Karpas-422 (cell line): ENCODE data around the gene LBHD2. TPM values are rescaled to one million over a fixed set of nuclear protein-coding genes. Genes with fewer than 3 reads are reported as not detected.

ENCODE experiments used
- DNase-seq: peaks from one replicate; pipeline ENCODE4 v3.0.0-alpha.2; 2015
- H2AFZ ChIP-seq: fragments of 200-600 bp; sonication (generic); 2 replicates; pipeline ENCODE4 v1.6.1; 2014; ENCODE audit warnings: antibody characterized with exemption, low read length, mixed read lengths
- H3K27ac ChIP-seq: fragments of 200-600 bp; sonication (generic); 2 replicates; pipeline ENCODE4 v1.5.1; 2014; ENCODE audit warnings: mild to moderate bottlenecking, low read length, moderate library complexity
- H3K27me3 ChIP-seq: fragments of 200-600 bp; sonication (generic); 2 replicates; pipeline ENCODE4 v1.6.1; 2014; ENCODE audit warnings: low read length, mixed read lengths
- H3K36me3 ChIP-seq: fragments of 200-600 bp; sonication (generic); 2 replicates; pipeline ENCODE4 v1.6.1; 2014; ENCODE audit warnings: low read length, mixed read lengths; ENCODE audit not compliant: insufficient read depth
- H3K4me1 ChIP-seq: fragments of 200-600 bp; sonication (generic); 2 replicates; pipeline ENCODE4 v1.6.1; 2014; ENCODE audit warnings: mild to moderate bottlenecking, low read length, mixed read lengths
- H3K4me2 ChIP-seq: fragments of 200-600 bp; sonication (generic); 2 replicates; pipeline ENCODE4 v1.6.1; 2014; ENCODE audit warnings: low read length, low read depth, mild to moderate bottlenecking; ENCODE audit not compliant: poor library complexity, severe bottlenecking
- H3K4me3 ChIP-seq: fragments of 200-600 bp; sonication (generic); 2 replicates; pipeline ENCODE4 v1.5.1; 2014; ENCODE audit warnings: mild to moderate bottlenecking, antibody characterized with exemption, low read length, mixed read lengths
- H3K79me2 ChIP-seq: fragments of 200-600 bp; sonication (generic); 2 replicates; pipeline ENCODE4 v1.6.1; 2014; ENCODE audit warnings: mild to moderate bottlenecking, low read length, mixed read lengths
- H3K9ac ChIP-seq: fragments of 200-600 bp; sonication (generic); 2 replicates; pipeline ENCODE4 v1.6.0; 2014; ENCODE audit warnings: low read length
- H3K9me2 ChIP-seq: fragments of 200-600 bp; sonication (generic), shearing (Covaris generic); replicated peaks from 2 replicates; pipeline ENCODE4 v1.6.0; 2014; ENCODE audit warnings: mild to moderate bottlenecking, low read length, moderate library complexity; ENCODE audit not compliant: insufficient read depth
- H3K9me3 ChIP-seq: fragments of 300-700, 200-600 bp; sonication (generic); 2 replicates; pipeline ENCODE4 v1.6.1; 2014; ENCODE audit warnings: low read length, mixed read lengths
- H4K20me1 ChIP-seq: fragments of 200-600 bp; sonication (generic); 2 replicates; pipeline ENCODE4 v1.6.1; 2014; ENCODE audit warnings: mild to moderate bottlenecking, antibody characterized with exemption, low read length, low read depth; ENCODE audit not compliant: insufficient read depth
- total RNA-seq: library from RNA; depleted of rRNA; stranded (reverse); fragments of >200 nt; shearing (Covaris generic); gene quantifications from 2 replicates; pipeline ENCODE4 v1.2.3, GENCODE V29; 2014; ENCODE audit warnings: low replicate concordance

Gene LBHD2
- total RNA-seq, 1 experiment from 2014 or later = not detected

GRCh38 chr14:103126873-103127304 lies 42.9 kb downstream of the LBHD2 start:
- H3K9me2 ChIP-seq = no peaks in the 10 kb centered on the region
- no peaks in the 10 kb centered on the region for H3K27me3 ChIP-seq
- H3K9ac ChIP-seq = no peak overlapping the region
- no peak overlapping the region for H2AFZ ChIP-seq
- H3K79me2 ChIP-seq = no peaks in the 10 kb centered on the region
- no peaks in the 10 kb centered on the region for H3K9me3 ChIP-seq
- H3K27ac ChIP-seq = no peak overlapping the region
- no peak overlapping the region for H3K4me2 ChIP-seq
- H3K4me3 ChIP-seq = no peak overlapping the region
- no peaks in the 10 kb centered on the region for H3K36me3 ChIP-seq
- no peak for DNase-seq
- H4K20me1 ChIP-seq = peaks cover 16% of the 10 kb centered on the region; the same call in 1 of the 2 replicates
- H3K4me1 ChIP-seq = peaks cover 16% of the 10 kb centered on the region

GRCh38 chr14:103127356-103127755 lies 43.3 kb downstream of the LBHD2 start:
- Histone ChIP-seq H3K4me1 (peaks cover 11% of the 10 kb centered on the region), H3K9me2 (no peaks in the 10 kb centered on the region), H3K79me2 (no peaks in the 10 kb centered on the region), H3K36me3 (no peaks in the 10 kb centered on the region), H2AFZ (no peak overlapping the region), H3K4me2 (no peak overlapping the region), H4K20me1 (peaks cover 15% of the 10 kb centered on the region; the same call in 1 of the 2 replicates), H3K4me3 (no peak overlapping the region), H3K9ac (no peak overlapping the region), H3K27ac (no peak overlapping the region), H3K27me3 (no peaks in the 10 kb centered on the region), H3K9me3 (no peaks in the 10 kb centered on the region)
- no peak for DNase-seq

GRCh38 chr14:103127861-103128598 lies 44.0 kb downstream of the LBHD2 start:
- Histone ChIP-seq H2AFZ (no peak overlapping the region), H4K20me1 (peaks cover 11% of the 10 kb centered on the region; the same call in 1 of the 2 replicates), H3K9me3 (no peaks in the 10 kb centered on the region), H3K4me1 (peaks cover 4% of the 10 kb centered on the region), H3K27me3 (no peaks in the 10 kb centered on the region), H3K36me3 (no peaks in the 10 kb centered on the region), H3K27ac (no peak overlapping the region), H3K4me3 (no peak overlapping the region), H3K9ac (no peak overlapping the region), H3K4me2 (no peak overlapping the region), H3K9me2 (no peaks in the 10 kb centered on the region), H3K79me2 (no peaks in the 10 kb centered on the region)
- no peak for DNase-seq

GRCh38 chr14:103128631-103129300 lies 44.8 kb downstream of the LBHD2 start:
- no peaks in the 10 kb centered on the region for H3K4me1 ChIP-seq
- no peaks in the 10 kb centered on the region for H3K9me2 ChIP-seq
- no peak overlapping the region for H3K4me3 ChIP-seq
- no peak overlapping the region for H3K9ac ChIP-seq
- no peak overlapping the region for H2AFZ ChIP-seq
- H3K27ac ChIP-seq = no peak overlapping the region
- no peak for DNase-seq
- H3K27me3 ChIP-seq = no peaks in the 10 kb centered on the region
- no peaks in the 10 kb centered on the region for H3K9me3 ChIP-seq
- no peak overlapping the region for H3K4me2 ChIP-seq
- H4K20me1 ChIP-seq = peaks cover 11% of the 10 kb centered on the region; the same call in 1 of the 2 replicates
- no peaks in the 10 kb centered on the region for H3K36me3 ChIP-seq
- no peaks in the 10 kb centered on the region for H3K79me2 ChIP-seq

- Histone ChIP-seq H4K20me1 (peaks cover 11% of the 10 kb centered on the region; the same call in 1 of the 2 replicates), H2AFZ (no peak overlapping the region), H3K4me1 (no peaks in the 10 kb centered on the region), H3K27me3 (no peaks in the 10 kb centered on the region), H3K4me2 (no peak overlapping the region), H3K4me3 (no peak overlapping the region), H3K9me3 (no peaks in the 10 kb centered on the region), H3K9ac (no peak overlapping the region), H3K27ac (no peak overlapping the region), H3K79me2 (no peaks in the 10 kb centered on the region), H3K9me2 (no peaks in the 10 kb centered on the region), H3K36me3 (no peaks in the 10 kb centered on the region)
- no peak for DNase-seq
Observed at GRCh38 chr14:103129301-103130016, 45.4 kb downstream of the LBHD2 start.

- H3K79me2 ChIP-seq = no peaks in the 10 kb centered on the region
Observed at GRCh38 chr14:103130017-103130764, 46.2 kb downstream of the LBHD2 start.

GRCh38 chr14:103130965-103131364 lies 47.0 kb downstream of the LBHD2 start:
- Histone ChIP-seq H3K9ac (no peak overlapping the region), H3K4me1 (no peaks in the 10 kb centered on the region), H3K4me3 (no peak overlapping the region), H3K9me2 (no peaks in the 10 kb centered on the region), H4K20me1 (peaks cover 5% of the 10 kb centered on the region; the same call in 1 of the 2 replicates), H2AFZ (no peak overlapping the region), H3K27ac (no peak overlapping the region), H3K27me3 (no peaks in the 10 kb centered on the region), H3K4me2 (no peak overlapping the region), H3K9me3 (no peaks in the 10 kb centered on the region), H3K36me3 (no peaks in the 10 kb centered on the region), H3K79me2 (no peaks in the 10 kb centered on the region)
- no peak for DNase-seq

More at GRCh38 chr14:103130017-103130764, 46.2 kb downstream of the LBHD2 start:
- Histone ChIP-seq H2AFZ (no peak overlapping the region), H3K27ac (no peak overlapping the region), H3K4me2 (no peak overlapping the region), H3K27me3 (no peaks in the 10 kb centered on the region), H3K9me3 (no peaks in the 10 kb centered on the region), H3K4me1 (no peaks in the 10 kb centered on the region), H3K4me3 (no peak overlapping the region), H3K9ac (no peak overlapping the region), H3K36me3 (no peaks in the 10 kb centered on the region), H3K9me2 (no peaks in the 10 kb centered on the region), H4K20me1 (peaks cover 9% of the 10 kb centered on the region; the same call in 1 of the 2 replicates)
- no peak for DNase-seq
